ENCODE measurements around the gene C3. TPM values are rescaled to one million over a fixed set of nuclear protein-coding genes. Genes with fewer than 3 reads are reported as not detected.
"Not testable (repeated sequence)": the region's sequence is repeated elsewhere in the genome, so short reads cannot be mapped to it uniquely, and the experiment has no call there.

The C3 gene
- 1.3 TPM for polyA plus RNA-seq (2013, experiment 1 of 2)
- 1.6 TPM for polyA plus RNA-seq (2013, experiment 2 of 2)

DNA sequence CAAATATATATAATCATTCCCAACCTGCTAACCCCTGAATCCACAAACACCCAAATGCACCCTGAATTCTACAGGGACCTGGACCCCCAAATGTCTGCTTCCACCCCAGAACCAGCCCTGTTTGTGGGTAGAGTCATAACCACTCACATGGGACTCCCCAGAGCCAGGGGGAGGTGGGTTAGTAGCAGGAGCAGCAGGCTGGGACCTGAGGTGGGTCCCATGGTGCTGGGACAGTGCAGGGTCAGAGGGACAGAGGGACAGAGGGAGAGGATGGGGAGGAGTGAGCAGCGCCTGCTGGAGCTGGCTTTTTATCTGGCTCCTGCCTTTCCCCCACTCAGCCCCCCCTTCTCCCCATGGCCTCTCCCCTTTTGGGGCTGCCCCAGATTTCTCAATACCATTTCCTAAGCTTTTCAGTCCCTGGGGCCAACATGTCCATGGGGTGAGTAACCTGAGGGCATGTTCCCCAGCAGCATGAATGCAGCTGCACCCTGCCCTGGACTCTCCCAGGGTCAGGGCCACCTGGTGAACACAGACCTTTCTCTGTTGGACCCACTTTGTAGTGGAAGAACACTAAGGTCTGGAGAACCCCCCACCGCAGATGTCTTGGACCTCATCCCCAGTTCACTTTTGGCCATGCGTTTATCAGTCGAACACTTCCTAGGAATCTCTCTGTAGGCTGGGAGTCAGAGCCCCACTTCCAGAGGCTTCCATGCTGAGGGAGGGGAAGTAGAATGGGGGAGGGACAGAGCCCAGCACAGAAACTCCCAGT lies at the start of gene C3:
C3 (minus strand) TSS at position 282 of the 769 bp plus-strand sequence; CDS start at position 221, 61 bp downstream.
- Histone ChIP-seq H3K4me1 (ENCODE audit: insufficient read depth, low read length) (no peaks in the 10 kb centered on the region), H3K27ac (ENCODE audit: low read depth, low read length) (no peak within 1 kb of the TSS), H3K36me3 (ENCODE audit: insufficient read depth, low read length) (no peaks in the 10 kb centered on the region), H3K4me3 (ENCODE audit: low read length) (no peak within 1 kb of the TSS), H3K9me3 (ENCODE audit: insufficient read depth, low read depth, low read length) (no peaks in the 10 kb centered on the region), H3K27me3 (ENCODE audit: insufficient read depth, low read length) (no peaks in the 10 kb centered on the region), H3K9ac (ENCODE audit: low read depth, low read length) (no peak within 1 kb of the TSS)
- 93% methylated on average over 4 of the region's 4 CpGs for WGBS

DNA sequence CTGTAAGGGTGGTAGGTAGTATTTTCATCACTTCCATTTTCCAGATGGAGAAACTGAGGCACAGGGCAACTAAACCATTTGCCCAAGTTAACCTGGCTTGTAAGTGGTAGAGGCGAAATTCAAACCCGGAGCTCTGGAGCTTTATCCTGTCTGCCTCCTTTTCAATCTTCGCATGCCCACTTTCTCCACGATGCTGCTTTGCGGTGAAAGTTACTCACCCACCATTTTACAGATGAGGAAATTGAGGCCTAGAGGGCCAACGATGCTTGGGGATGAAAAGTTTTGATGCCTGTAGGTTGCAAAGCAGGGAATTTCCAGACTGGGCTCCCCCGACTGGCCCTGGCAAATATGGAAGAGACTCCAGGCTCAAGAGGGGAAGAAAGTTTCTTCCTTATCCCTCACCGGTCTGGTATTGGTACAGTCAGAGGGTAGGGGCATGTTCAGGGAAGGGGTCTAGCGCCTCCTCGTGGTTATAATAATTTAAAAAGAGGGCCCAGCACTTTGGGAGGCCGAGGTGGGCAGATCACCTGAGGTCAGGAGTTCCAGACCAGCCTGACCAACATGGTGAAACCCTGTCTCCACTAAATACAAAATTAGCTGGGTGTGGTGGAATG lies 48.7 kb upstream of the C3 start:
- no peak overlapping the region for H3K27ac ChIP-seq (ENCODE audit: low read depth, low read length)
- H3K9me3 ChIP-seq (ENCODE audit: insufficient read depth, low read depth, low read length): no peaks in the 10 kb centered on the region
- peaks cover 7% of the 10 kb centered on the region; the same call in 1 of the 2 replicates for H3K4me1 ChIP-seq (ENCODE audit: insufficient read depth, low read length)
- H3K36me3 ChIP-seq (ENCODE audit: insufficient read depth, low read length): no peaks in the 10 kb centered on the region
- no peak overlapping the region for H3K4me3 ChIP-seq (ENCODE audit: low read length)
- no peak overlapping the region for H3K9ac ChIP-seq (ENCODE audit: low read depth, low read length)
- WGBS: 38% methylated on average over 9 of the region's 11 CpGs
- H3K27me3 ChIP-seq (ENCODE audit: insufficient read depth, low read length): no peaks in the 10 kb centered on the region

DNA sequence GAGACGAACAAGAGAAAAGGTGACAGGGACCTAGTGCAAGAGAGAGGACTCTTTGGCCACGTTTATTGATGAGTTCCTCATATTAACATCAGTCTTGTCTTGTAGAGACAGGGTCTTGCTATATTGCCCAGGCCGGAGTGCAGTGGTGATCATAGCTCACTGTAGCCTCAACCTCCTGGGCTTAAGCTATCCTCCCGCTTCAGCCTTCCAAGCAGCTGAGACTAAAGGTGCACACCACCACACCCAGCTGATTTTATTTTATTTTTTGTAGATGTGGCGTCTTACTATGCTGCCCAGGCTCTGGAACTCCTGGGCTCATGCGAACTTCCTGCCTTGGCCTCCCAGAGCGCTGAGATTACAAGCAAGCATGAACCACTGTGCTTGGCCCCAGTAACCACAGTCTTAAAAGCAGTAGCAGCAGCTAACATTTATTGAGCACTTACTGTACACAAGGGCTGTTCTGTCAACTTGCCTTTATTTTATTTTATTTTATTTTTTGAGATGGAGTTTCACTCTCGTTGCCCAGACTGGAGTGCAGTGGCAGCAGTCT lies 47.9 kb upstream of the C3 start:
- Histone ChIP-seq H3K9ac (ENCODE audit: low read depth, low read length) (no peak overlapping the region), H3K27ac (ENCODE audit: low read depth, low read length) (no peak overlapping the region), H3K36me3 (ENCODE audit: insufficient read depth, low read length) (no peaks in the 10 kb centered on the region)

DNA sequence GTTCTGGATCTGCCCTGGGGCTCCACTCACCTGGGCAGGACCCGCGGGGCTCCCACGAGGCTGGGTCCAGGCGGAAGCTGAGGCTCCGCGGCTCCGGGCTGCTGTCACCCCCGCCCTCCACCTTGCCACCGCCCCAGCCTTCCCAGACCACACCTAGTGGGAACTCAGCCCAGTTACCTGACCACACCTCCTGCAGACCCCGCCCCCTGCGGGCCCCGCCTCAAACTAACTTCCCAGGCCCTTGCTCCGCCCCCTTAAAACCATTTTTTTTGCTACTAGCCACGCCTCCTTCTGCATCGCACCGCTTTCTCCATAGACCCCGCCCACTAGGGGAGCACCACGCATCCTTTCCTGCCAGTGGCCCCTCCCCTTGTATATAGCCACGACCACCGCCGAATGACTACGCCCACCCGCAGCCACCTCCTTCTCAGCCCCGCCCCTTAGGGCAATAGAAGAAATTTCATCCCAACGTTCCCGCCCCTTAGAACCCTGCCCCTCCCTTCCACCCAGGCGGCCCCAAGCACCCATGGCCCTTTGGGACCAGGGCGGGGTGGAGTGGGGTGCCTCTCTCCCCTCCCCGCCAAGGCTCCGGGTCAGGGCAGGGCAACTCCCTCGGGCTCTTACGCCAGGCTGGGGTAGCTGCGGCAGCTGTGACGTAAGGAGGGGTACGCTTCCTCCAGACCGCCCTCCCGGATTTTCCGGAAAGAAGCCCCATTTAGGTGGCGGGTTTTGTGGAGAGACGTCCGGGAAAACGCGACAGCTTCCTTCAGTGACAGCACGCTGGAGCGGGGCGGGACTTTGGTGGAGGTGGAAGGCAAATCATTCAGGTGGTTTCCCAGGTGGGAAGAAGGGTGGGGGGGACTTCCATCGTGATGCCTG lies 47.1 kb upstream of the C3 start, which contains the start of gene SH2D3A:
SH2D3A (minus strand) TSS at position 79 of the 879 bp plus-strand sequence. CDS start 3,687 bp downstream, outside the sequence.
- no peaks in the 10 kb centered on the region for H3K27me3 ChIP-seq (ENCODE audit: insufficient read depth, low read length)
- peak within 1 kb of the TSS; percentile 42 for H3K9ac ChIP-seq (ENCODE audit: low read depth, low read length)
- WGBS: 3% methylated on average over 47 of the region's 47 CpGs
- H3K27ac ChIP-seq (ENCODE audit: low read depth, low read length): peak within 1 kb of the TSS; percentile 81; the same call in 1 of the 2 replicates
- no peaks in the 10 kb centered on the region for H3K36me3 ChIP-seq (ENCODE audit: insufficient read depth, low read length)
- peak within 1 kb of the TSS; percentile 78 for H3K4me3 ChIP-seq (ENCODE audit: low read length)
- H3K9me3 ChIP-seq (ENCODE audit: insufficient read depth, low read depth, low read length): no peaks in the 10 kb centered on the region
- H3K4me1 ChIP-seq (ENCODE audit: insufficient read depth, low read length): peaks cover 7% of the 10 kb centered on the region; the same call in 1 of the 2 replicates

More for the DNA sequence above, 47.9 kb upstream of the C3 start:
- no peaks in the 10 kb centered on the region for H3K27me3 ChIP-seq (ENCODE audit: insufficient read depth, low read length)
- 75% methylated on average over 8 of the region's 8 CpGs for WGBS
- no peaks in the 10 kb centered on the region for H3K9me3 ChIP-seq (ENCODE audit: insufficient read depth, low read depth, low read length)
- peak overlapping the region; percentile 78 for H3K4me3 ChIP-seq (ENCODE audit: low read length)
- peaks cover 7% of the 10 kb centered on the region; the same call in 1 of the 2 replicates for H3K4me1 ChIP-seq (ENCODE audit: insufficient read depth, low read length)

DNA sequence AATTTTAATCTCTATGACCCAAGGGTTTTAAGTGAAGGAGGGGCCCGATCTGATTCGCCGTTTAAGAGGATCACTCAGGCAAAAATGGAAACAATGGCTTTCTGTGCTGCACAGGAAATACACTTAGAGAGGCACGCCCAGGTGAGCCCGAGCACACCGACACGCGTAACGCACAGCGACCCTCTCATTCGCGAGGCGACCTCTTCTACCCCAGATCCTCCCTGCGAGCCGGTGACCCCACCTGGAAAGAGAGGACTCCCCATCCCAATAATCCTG lies 46.6 kb upstream of the C3 start:
- no peaks in the 10 kb centered on the region for H3K9me3 ChIP-seq (ENCODE audit: insufficient read depth, low read depth, low read length)
- H3K9ac ChIP-seq (ENCODE audit: low read depth, low read length): peak overlapping the region; percentile 42
- H3K36me3 ChIP-seq (ENCODE audit: insufficient read depth, low read length): no peaks in the 10 kb centered on the region
- no peaks in the 10 kb centered on the region for H3K27me3 ChIP-seq (ENCODE audit: insufficient read depth, low read length)
- 5% methylated on average over 15 of the region's 15 CpGs for WGBS
- H3K27ac ChIP-seq (ENCODE audit: low read depth, low read length): no peak overlapping the region
- H3K4me1 ChIP-seq (ENCODE audit: insufficient read depth, low read length): peaks cover 7% of the 10 kb centered on the region; the same call in 1 of the 2 replicates
- H3K4me3 ChIP-seq (ENCODE audit: low read length): peak overlapping the region; percentile 78

DNA sequence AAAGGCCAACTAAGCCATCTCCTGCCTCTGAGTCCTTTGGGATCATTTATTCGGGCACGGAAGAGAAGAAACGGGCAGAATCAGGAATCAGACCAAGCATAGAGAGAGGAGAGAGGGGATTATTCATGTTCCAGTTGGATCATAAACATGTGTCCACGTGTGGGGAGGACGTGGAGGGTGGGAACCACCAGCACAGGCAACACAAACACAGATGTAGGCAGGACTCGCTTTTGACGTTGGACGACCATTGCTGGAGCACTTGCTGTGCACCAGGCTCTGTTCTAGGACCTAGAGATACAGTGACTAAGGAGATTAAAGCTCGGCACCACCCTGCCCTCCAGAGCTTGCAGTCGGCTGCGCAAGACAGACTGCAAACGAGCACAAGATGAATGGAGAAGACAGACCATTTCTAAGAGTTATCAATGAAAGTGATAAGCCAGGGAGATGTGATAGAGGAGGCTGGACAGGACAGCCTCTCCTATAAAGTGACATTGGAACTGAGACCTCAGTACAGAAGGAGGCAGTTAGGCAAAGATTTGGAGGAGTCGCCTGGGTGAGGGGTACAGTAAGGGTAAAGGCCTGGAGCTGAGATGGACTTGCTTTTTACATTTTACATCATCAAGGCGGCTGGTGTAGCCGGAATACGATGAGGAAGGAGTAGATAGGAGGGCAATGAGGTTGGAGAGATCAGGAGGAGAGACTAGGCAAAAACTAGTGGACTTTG lies 46.1 kb upstream of the C3 start:
- H3K4me1 ChIP-seq (ENCODE audit: insufficient read depth, low read length): peaks cover 7% of the 10 kb centered on the region; the same call in 1 of the 2 replicates
- H3K36me3 ChIP-seq (ENCODE audit: insufficient read depth, low read length): no peaks in the 10 kb centered on the region
- no peaks in the 10 kb centered on the region for H3K27me3 ChIP-seq (ENCODE audit: insufficient read depth, low read length)
- H3K9me3 ChIP-seq (ENCODE audit: insufficient read depth, low read depth, low read length): no peaks in the 10 kb centered on the region
- 27% methylated on average over 16 of the region's 16 CpGs for WGBS
- H3K9ac ChIP-seq (ENCODE audit: low read depth, low read length): peak overlapping the region; percentile 42
- peak overlapping the region; percentile 81; the same call in 1 of the 2 replicates for H3K27ac ChIP-seq (ENCODE audit: low read depth, low read length)
- H3K4me3 ChIP-seq (ENCODE audit: low read length): peak overlapping the region; percentile 78

DNA sequence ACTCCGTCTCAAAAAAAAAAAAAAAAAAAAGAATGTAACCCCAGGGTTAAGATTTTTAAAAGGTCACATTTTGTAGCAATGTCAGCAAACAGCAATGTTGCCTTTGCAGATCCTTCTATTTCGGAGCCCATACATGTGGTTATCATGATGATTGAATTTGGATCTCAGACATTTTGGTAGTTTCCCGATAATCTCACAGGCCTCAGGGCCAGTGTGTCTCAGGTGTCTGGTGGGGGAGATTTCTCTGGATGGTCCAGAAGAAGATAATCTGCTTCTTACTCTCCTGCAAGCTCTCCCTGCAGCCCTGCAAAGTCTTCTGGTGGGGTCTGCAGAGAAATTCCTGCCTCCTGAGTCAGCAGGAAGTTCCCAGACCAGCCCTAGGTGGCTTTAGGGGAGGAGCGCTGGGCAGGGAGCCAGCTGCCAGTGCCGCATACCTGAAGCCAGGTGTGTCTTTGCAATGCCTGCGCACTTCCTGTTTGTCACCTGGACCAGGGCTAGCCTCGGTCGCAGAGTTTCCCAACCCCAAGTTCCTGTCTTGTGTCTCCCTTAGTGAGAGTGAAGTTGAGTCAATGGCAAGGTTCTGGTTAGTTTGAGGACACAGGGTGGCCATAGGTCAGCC lies 45.4 kb upstream of the C3 start:
- WGBS: 31% methylated on average over 8 of the region's 8 CpGs
- Histone ChIP-seq H3K4me1 (ENCODE audit: insufficient read depth, low read length) (peaks cover 7% of the 10 kb centered on the region; the same call in 1 of the 2 replicates), H3K9me3 (ENCODE audit: insufficient read depth, low read depth, low read length) (no peaks in the 10 kb centered on the region), H3K9ac (ENCODE audit: low read depth, low read length) (peak overlapping the region; percentile 65), H3K36me3 (ENCODE audit: insufficient read depth, low read length) (no peaks in the 10 kb centered on the region), H3K27ac (ENCODE audit: low read depth, low read length) (peak overlapping the region; percentile 83), H3K4me3 (ENCODE audit: low read length) (peak overlapping the region; percentile 78), H3K27me3 (ENCODE audit: insufficient read depth, low read length) (no peaks in the 10 kb centered on the region)

DNA sequence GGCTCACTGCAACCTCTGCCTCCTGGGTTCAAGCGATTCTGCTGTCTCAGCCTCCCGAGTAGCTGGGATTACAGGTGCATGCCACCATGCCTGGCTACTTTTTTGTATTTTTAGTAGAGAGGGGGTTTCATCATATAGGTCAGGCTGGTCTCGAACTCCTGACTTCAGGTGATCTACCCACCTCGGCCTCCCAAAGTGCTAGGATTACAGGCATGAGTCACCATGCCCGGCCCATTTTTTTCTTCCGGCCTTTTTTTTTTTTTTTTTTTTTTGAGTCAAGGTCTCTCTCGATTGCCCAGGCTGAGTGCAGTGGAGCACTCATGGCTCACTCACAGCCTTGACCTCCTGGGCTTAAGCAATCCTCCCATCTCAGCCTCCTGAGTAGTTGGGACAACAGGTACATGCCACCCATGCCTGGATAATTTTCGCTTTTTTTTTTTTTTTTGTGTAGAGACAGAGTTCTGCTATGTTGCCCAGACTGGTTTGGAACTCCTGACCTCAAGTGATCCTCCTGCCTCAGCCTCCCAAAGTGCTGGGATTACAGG lies 41.9 kb upstream of the C3 start:
- not testable (repeated sequence) for H3K27me3 ChIP-seq (ENCODE audit: insufficient read depth, low read length); H3K4me1 ChIP-seq (ENCODE audit: insufficient read depth, low read length); H3K9ac ChIP-seq (ENCODE audit: low read depth, low read length); H3K4me3 ChIP-seq (ENCODE audit: low read length); H3K27ac ChIP-seq (ENCODE audit: low read depth, low read length); H3K9me3 ChIP-seq (ENCODE audit: insufficient read depth, low read depth, low read length)
- WGBS: 92% methylated on average over 8 of the region's 8 CpGs
- peaks cover 11% of the 10 kb centered on the region; the same call in 1 of the 2 replicates for H3K36me3 ChIP-seq (ENCODE audit: insufficient read depth, low read length)

DNA sequence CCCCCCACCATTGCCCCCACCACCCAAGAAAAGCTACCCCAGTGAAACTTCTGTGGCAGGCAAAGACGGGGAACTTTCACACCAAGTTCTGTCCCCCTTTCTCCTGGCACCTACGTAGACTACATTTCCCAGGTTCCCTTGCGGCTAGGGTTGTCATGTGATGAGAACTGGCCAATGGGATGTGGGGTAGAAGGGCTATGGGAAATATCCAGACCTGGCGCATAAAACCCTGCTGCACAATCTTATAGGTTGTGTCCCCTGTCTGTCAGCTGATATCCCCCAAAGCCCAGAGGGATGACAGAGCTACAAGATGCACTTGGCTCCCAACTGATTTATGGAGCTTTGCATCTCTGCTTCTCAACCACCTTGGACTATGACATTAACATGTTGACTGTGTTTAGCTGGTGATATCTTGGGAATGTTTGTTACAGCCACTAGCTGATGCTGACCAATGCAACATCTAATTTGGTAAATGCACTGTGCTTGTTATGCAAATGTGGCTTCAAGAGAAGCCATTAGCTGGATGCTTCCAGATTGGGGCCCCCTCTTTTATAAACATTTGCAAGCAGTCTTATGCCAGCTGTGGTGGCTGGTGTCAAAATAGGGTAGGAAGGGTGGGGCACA lies 40.7 kb upstream of the C3 start:
- 97% methylated on average over 4 of the region's 4 CpGs for WGBS
- H3K9ac ChIP-seq (ENCODE audit: low read depth, low read length): no peak overlapping the region
- no peak overlapping the region for H3K27ac ChIP-seq (ENCODE audit: low read depth, low read length)
- peaks cover 5% of the 10 kb centered on the region; the same call in 1 of the 2 replicates for H3K4me1 ChIP-seq (ENCODE audit: insufficient read depth, low read length)
- no peaks in the 10 kb centered on the region for H3K9me3 ChIP-seq (ENCODE audit: insufficient read depth, low read depth, low read length)
- no peaks in the 10 kb centered on the region for H3K27me3 ChIP-seq (ENCODE audit: insufficient read depth, low read length)
- H3K36me3 ChIP-seq (ENCODE audit: insufficient read depth, low read length): peaks cover 11% of the 10 kb centered on the region; the same call in 1 of the 2 replicates
- no peak overlapping the region for H3K4me3 ChIP-seq (ENCODE audit: low read length)

Measured in HUES64 (cell line).